Common myeloid progenitor, CD34-positive (primary cell): ENCODE results near the gene RSPH6A.

Source experiments
- CTCF ChIA-PET: fragments of 350-600 bp; sonication (Branson Sonifier 250); formaldehyde crosslinking; loops from one replicate; lab custom pipeline; 2021; ENCODE audit warnings: antibody characterized with exemption; lab: Charles Lee
- POLR2A ChIA-PET: fragments of 350-600 bp; sonication (Branson Sonifier 250); formaldehyde crosslinking; loops from one replicate; lab custom pipeline; 2021; ENCODE audit warnings: antibody characterized with exemption; lab: Charles Lee
- DNase-seq, 3 donors: peaks; one replicate each; pipeline versions ENCODE4 v3.0.0 to v3.0.0-alpha.2; 2013
- H3K27ac ChIP-seq, 2 experiments: 1 replicate in 1 of 2; 2 replicates in 1 of 2; pipeline ENCODE4 v1.7.0; 2013; ENCODE audit warnings: inconsistent platforms in 2 of 2, low read length in 2 of 2, mild to moderate bottlenecking in 2 of 2, low read depth in 1 of 2, moderate library complexity in 1 of 2; ENCODE audit not compliant: severe bottlenecking in 2 of 2, insufficient read depth in 1 of 2, poor library complexity in 1 of 2
- H3K27me3 ChIP-seq, 5 experiments: replicated peaks in 2 of 5; 1 replicate in 3 of 5; 2 replicates in 2 of 5; pipeline versions ENCODE4 v1.6.1 to v1.7.0; 2013; ENCODE audit warnings: low read length in 4 of 5, mild to moderate bottlenecking in 2 of 5, moderate library complexity in 2 of 5, inconsistent platforms in 1 of 5; ENCODE audit not compliant: insufficient read depth in 5 of 5, control insufficient read depth in 4 of 5
- H3K36me3 ChIP-seq, 4 experiments: 1 replicate in 2 of 4; 2 replicates in 2 of 4; pipeline versions ENCODE4 v1.6.1 to v1.7.0; 2013; ENCODE audit warnings: low read length in 3 of 4, control low read depth in 1 of 4, mild to moderate bottlenecking in 1 of 4; ENCODE audit not compliant: control insufficient read depth in 4 of 4, insufficient read depth in 4 of 4
- H3K4me1 ChIP-seq, 4 experiments: 1 replicate in 3 of 4; 2 replicates in 1 of 4; pipeline versions ENCODE4 v1.6.1 to v1.7.1; 2013; ENCODE audit warnings: low read length in 3 of 4, mild to moderate bottlenecking in 3 of 4, control low read depth in 1 of 4, inconsistent platforms in 1 of 4, moderate library complexity in 1 of 4; ENCODE audit not compliant: control insufficient read depth in 4 of 4, insufficient read depth in 4 of 4; ENCODE audit errors: control extremely low read depth in 1 of 4
- H3K4me3 ChIP-seq, 7 experiments: 1 replicate in 4 of 7; 2 replicates in 3 of 7; pipeline versions ENCODE4 v1.5.1 to v1.7.0; 2013; ENCODE audit warnings: mild to moderate bottlenecking in 7 of 7, low read length in 6 of 7, moderate library complexity in 6 of 7, inconsistent platforms in 2 of 7, low read depth in 2 of 7, control low read depth in 1 of 7; ENCODE audit not compliant: insufficient read depth in 4 of 7, control insufficient read depth in 1 of 7; ENCODE audit errors: extremely low read depth in 1 of 7
- H3K9me3 ChIP-seq, 5 experiments: 1 replicate in 4 of 5; 2 replicates in 1 of 5; pipeline versions ENCODE4 v1.6.1 to v1.7.1; 2013; ENCODE audit warnings: low read length in 4 of 5, mild to moderate bottlenecking in 2 of 5, inconsistent platforms in 1 of 5, low read depth in 1 of 5, moderate library complexity in 1 of 5; ENCODE audit not compliant: control insufficient read depth in 4 of 5, insufficient read depth in 2 of 5; ENCODE audit errors: control extremely low read depth in 1 of 5
- WGBS: methylation state at CpG from one replicate; pipeline ENCODE4 v1.1.5; 2013; ENCODE audit not compliant: insufficient coverage; 5-methylcytosine and 5-hydroxymethylcytosine counted together

Gene RSPH6A

DNA sequence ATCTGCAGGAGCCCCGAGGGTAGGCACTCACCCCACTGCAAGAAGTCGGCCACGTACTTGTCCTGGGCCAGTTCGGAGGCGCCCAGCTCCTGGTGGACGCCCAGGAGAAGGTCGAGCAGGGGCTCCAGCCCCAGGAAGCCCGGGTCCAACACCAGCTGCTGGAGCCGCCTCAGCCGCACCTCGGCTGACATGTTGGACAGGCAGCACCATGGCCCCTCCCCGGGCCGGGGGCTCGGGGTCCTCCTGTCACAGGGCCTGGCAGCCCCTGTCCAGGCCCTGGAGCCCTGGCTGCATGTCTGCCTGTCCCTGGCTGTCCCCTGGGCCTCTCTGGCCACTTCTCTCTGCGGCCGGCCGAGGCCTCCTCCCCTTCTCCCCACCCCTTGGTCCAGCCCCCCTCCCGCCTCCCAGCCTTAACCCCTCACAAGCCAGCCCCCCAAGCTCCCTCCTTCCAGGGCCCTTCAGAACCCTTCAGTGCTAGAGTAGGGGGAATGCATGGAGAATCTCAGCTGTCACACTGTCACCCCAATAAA is 32.9 kb downstream of the RSPH6A start, which contains the start of gene DMPK:
DMPK (minus strand) TSS at position 329 of the 530 bp plus-strand sequence; CDS start at position 191, 138 bp downstream.
- CTCF ChIA-PET = interaction anchor here (1.2 to 3.1 kb wide), 5 partner anchors 9 to 19 kb away, joined by 3 to 8 read pairs (median 5); no protein-coding TSS in a partner anchor
- no peak within 1 kb of the TSS for H3K27ac ChIP-seq
- POLR2A ChIA-PET = interaction anchor here (0.7 kb wide), 1 partner anchor 50 kb away, joined by 3 read pairs; no protein-coding TSS in a partner anchor
- peaks cover 0 to 97% (median 27%) of the 10 kb centered on the region in 5 experiments for H3K27me3 ChIP-seq
- 58% methylated on average over 14 of the region's 18 CpGs for WGBS
- DNase-seq = no peak
- H3K4me1 ChIP-seq = peaks cover 0 to 13% (median 12%) of the 10 kb centered on the region in 4 experiments
- no peaks in the 10 kb centered on the region for H3K9me3 ChIP-seq
- H3K4me3 ChIP-seq = no peak within 1 kb of the TSS
- no peaks in the 10 kb centered on the region for H3K36me3 ChIP-seq

- peaks cover 0 to 13% (median 12%) of the 10 kb centered on the region in 4 experiments for H3K4me1 ChIP-seq
- DNase-seq = peak in 1 of 3 donors; percentile 31
- WGBS = 80% methylated on average over 17 of the region's 17 CpGs
- CTCF ChIA-PET = interaction anchor here (0.7 to 3.1 kb wide), 7 partner anchors 8 to 22 kb away, joined by 3 to 8 read pairs (median 4); no protein-coding TSS in a partner anchor
- no peaks in the 10 kb centered on the region for H3K9me3 ChIP-seq
- H3K4me3 ChIP-seq = no peak overlapping the region
- H3K27ac ChIP-seq = no peak overlapping the region
- H3K36me3 ChIP-seq = no peaks in the 10 kb centered on the region
- H3K27me3 ChIP-seq = peaks cover 0 to 97% (median 26%) of the 10 kb centered on the region in 5 experiments
- POLR2A ChIA-PET = interaction anchor here (0.7 to 1.1 kb wide), 2 partner anchors 13 to 51 kb away, joined by 3 read pairs; partner anchors contain the start of gene SIX5
Measured at GRCh38 chr19:45781214-45782161, 33.6 kb downstream of the RSPH6A start.

DNA sequence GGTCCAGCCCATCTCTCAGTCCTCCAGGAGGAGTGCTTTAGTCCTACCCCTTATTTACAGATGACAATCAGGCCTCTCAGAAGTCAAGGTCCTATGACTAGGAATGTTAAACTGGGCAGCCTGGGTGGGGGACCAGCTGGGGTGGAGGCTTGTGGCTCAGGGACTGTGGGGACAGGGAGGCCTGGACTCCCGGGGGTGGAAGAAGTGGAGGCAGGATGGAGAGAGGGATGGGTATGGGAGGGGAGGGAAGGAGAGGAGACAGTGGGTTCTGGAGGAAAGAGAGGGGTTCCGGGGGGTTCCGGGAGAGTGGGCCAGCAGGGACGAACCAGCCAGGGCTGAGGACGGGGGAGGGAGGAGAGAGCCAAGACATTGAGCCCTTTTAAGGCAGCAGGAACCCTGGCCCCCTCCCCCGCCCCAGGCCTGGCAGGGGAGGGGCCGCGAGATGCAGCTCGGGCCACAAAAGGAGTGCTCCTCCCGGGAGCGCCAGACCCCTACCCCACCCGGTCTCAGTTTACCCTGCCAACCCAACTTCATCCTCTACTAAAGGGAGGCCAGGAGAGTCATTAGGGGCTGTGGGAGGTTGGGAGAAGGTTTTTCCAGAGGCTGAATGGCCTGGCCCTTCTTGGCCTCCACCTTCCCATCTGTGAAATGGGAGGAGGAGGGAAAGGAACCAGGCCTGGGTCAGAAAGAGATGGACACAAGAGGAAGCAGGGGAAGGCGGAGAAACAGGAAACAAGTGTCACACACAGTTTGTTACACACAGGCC is 34.5 kb downstream of the RSPH6A start:
- H3K9me3 ChIP-seq = no peaks in the 10 kb centered on the region
- CTCF ChIA-PET = interaction anchor here (0.8 to 3.1 kb wide), 3 partner anchors 10 to 23 kb away, joined by 3 to 8 read pairs (median 3); no protein-coding TSS in a partner anchor
- H3K27ac ChIP-seq = no peak overlapping the region
- peaks cover 0 to 90% (median 24%) of the 10 kb centered on the region in 5 experiments for H3K27me3 ChIP-seq
- WGBS = 33% methylated on average over 5 of the region's 13 CpGs
- POLR2A ChIA-PET = interaction anchor here (1.1 kb wide), 1 partner anchor 12 kb away, joined by 3 read pairs; the partner anchor contains the start of gene SIX5
- no peak for DNase-seq
- peaks cover 0 to 13% (median 12%) of the 10 kb centered on the region in 4 experiments for H3K4me1 ChIP-seq
- no peak overlapping the region for H3K4me3 ChIP-seq
- no peaks in the 10 kb centered on the region for H3K36me3 ChIP-seq

DNA sequence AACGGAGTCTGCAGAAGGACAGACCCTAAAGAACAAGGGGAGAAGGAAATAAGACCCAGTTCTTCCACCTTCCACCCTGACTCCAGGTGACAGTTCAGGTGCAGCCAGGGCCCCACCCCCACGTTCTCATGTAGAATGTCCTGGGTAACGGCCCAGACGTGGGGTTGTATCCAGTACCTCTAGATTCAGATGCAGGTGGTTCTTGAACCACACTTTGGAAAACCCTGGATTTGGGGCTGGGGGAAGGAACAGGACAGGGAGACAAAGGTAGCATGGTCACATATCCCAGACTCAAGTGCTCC is 35.0 kb downstream of the RSPH6A start:
- peaks cover 0 to 13% (median 12%) of the 10 kb centered on the region in 4 experiments for H3K4me1 ChIP-seq
- peaks cover 0 to 89% (median 24%) of the 10 kb centered on the region in 5 experiments for H3K27me3 ChIP-seq
- H3K36me3 ChIP-seq = no peaks in the 10 kb centered on the region
- no peaks in the 10 kb centered on the region for H3K9me3 ChIP-seq
- POLR2A ChIA-PET = no interaction called here
- no peak overlapping the region for H3K4me3 ChIP-seq
- 33% methylated on average over 4 of the region's 4 CpGs for WGBS
- DNase-seq = no peak
- CTCF ChIA-PET = no interaction called here
- no peak overlapping the region for H3K27ac ChIP-seq

DNA sequence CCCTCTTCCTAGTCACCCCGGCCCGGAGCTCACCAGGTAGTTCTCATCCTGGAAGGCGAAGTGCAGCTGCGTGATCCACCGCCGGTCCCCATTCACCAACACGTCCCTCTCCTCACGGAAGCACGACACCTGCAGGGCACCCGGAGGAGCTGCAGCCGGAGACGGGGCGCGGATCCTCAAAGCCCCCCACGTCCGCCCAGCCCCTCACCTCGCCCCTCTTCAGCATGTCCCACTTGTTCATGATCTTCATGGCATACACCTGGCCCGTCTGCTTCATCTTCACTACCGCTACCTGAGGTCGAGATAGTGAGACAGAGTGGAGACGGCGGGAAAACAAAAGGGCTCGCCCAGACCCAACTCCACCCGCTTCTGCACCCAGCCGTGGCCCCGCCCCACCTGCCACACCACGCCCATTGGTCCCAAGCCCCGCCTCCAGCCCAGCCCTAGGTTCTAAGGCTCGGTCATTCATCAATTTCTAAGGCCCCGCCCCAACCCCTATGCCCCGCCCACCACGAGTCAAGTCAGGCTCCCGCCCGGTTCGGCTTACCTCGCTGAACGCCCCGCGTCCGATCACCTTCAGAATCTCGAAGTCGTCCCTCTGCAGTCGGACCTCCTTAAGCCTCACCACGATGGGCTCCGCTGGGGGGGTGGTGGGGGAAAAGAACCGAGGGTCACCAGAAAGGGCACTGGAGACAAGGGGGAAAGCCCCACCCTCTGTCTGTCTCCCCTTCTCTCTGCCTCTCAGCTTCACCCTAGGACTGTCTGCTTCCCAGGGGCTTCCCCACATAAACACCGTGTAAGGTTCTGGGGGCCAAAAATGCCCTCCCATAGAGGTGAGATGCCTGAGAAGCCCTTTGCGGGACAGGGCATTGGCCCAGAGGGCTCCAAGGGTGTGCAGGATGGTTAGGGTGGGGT is 35.6 kb downstream of the RSPH6A start:
- no peaks in the 10 kb centered on the region for H3K9me3 ChIP-seq
- peaks cover 0 to 89% (median 20%) of the 10 kb centered on the region in 5 experiments for H3K27me3 ChIP-seq
- peak overlapping the region in 4 of 7 experiments; percentile 28 to 54 (median 41) for H3K4me3 ChIP-seq
- POLR2A ChIA-PET = interaction anchor here (0.6 to 1.0 kb wide), 2 partner anchors 9 to 311 kb away, joined by 3 to 5 read pairs; partner anchors contain the start of gene FOSB
- CTCF ChIA-PET = interaction anchor here (0.8 to 1.1 kb wide), 7 partner anchors 9 to 38 kb away, joined by 3 to 7 read pairs (median 4); partner anchors contain the start of gene SIX5
- 3% methylated on average over 38 of the region's 48 CpGs for WGBS
- DNase-seq = peak; percentile 73 to 80 (median 80)
- H3K36me3 ChIP-seq = no peaks in the 10 kb centered on the region
- H3K27ac ChIP-seq = no peak overlapping the region
- H3K4me1 ChIP-seq = peaks cover 0 to 13% (median 12%) of the 10 kb centered on the region in 4 experiments
